A673 (cell line): ENCODE results near the gene DIP2C.

Experiments used
- EZH2 ChIP-seq: fragments of 200-600 bp; sonication (generic); IDR thresholded peaks from 2 replicates; pipeline ENCODE4 v1.6.1; 2017; ENCODE audit warnings: borderline replicate concordance, low read depth, mild to moderate bottlenecking, mixed read lengths, antibody characterized with exemption, low read length; ENCODE audit not compliant: poor library complexity, severe bottlenecking
- TF ChIP-seq, protein P1 (sequence below): fragments of 300-800, 200-600 bp; sonication (generic); conservative IDR thresholded peaks from 2 replicates; pipeline ENCODE4 v1.5.1; 2017; ENCODE audit warnings: low read depth, mild to moderate bottlenecking, antibody characterized with exemption, low read length, moderate library complexity, mixed read lengths

DNA sequence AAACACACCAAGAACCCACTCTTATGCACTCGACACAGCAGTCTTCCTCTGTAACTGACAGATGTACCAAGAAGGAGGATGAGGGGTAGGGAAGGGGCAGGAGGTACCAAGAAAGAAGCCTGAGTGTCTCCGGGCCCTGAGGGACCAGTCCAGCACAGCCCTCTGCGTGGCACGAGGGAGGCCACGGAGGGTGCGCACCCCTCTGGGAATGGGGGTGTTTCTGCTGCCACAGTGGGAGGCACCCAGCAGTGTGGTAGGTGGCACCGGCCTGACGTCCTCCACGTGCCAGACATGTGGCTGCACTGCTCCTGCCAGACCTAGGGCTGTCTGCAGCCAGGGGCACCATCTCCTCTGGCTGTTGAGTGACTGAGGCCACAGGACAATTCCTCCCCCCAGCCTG lies 399.9 kb downstream of the DIP2C start:
- TF ChIP-seq, protein P1, sequence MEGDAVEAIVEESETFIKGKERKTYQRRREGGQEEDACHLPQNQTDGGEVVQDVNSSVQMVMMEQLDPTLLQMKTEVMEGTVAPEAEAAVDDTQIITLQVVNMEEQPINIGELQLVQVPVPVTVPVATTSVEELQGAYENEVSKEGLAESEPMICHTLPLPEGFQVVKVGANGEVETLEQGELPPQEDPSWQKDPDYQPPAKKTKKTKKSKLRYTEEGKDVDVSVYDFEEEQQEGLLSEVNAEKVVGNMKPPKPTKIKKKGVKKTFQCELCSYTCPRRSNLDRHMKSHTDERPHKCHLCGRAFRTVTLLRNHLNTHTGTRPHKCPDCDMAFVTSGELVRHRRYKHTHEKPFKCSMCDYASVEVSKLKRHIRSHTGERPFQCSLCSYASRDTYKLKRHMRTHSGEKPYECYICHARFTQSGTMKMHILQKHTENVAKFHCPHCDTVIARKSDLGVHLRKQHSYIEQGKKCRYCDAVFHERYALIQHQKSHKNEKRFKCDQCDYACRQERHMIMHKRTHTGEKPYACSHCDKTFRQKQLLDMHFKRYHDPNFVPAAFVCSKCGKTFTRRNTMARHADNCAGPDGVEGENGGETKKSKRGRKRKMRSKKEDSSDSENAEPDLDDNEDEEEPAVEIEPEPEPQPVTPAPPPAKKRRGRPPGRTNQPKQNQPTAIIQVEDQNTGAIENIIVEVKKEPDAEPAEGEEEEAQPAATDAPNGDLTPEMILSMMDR: no peak
- no peak for TF ChIP-seq EZH2
